Left ventricle myocardium inferior (tissue), 1 donor: Measurements from ENCODE around the gene PARP2. TPM values are rescaled to one million over a fixed set of nuclear protein-coding genes. Genes with fewer than 3 reads are reported as not detected.

Experiments used
- DNase-seq: peaks from one replicate; pipeline ENCODE4 v3.0.0-alpha.2; 2020
- H3K27ac ChIP-seq: fragments of 200-600 bp; replicated peaks from 2 replicates; pipeline ENCODE4 v1.8.0; 2021
- H3K27me3 ChIP-seq: fragments of 200-600 bp; 2 replicates; pipeline ENCODE4 v1.8.0; 2021; ENCODE audit warnings: low read depth
- H3K36me3 ChIP-seq: fragments of 200-600 bp; 2 replicates; pipeline ENCODE4 v1.8.0; 2021
- H3K4me1 ChIP-seq: fragments of 200-600 bp; 2 replicates; pipeline ENCODE4 v1.8.0; 2021
- H3K4me3 ChIP-seq: fragments of 200-600 bp; 2 replicates; pipeline ENCODE4 v1.8.0; 2021; ENCODE audit warnings: mild to moderate bottlenecking, moderate library complexity
- H3K9me3 ChIP-seq: fragments of 200-600 bp; replicated peaks from 2 replicates; pipeline ENCODE4 v1.8.0; 2021
- CTCF ChIP-seq: fragments of 200-600 bp; IDR thresholded peaks from 2 replicates; pipeline ENCODE4 v1.8.0; 2021; ENCODE audit warnings: antibody characterized with exemption, mild to moderate bottlenecking, borderline replicate concordance
- intact Hi-C: fragments of 100-400 bp; cut with micrococcal nuclease; formaldehyde crosslinking; loops from one replicate; pipeline ENCODE4 v1.11.0; 2022
- total RNA-seq: library from RNA; stranded (reverse); fragmentation: NEBNext Ultra II Directional; extraction: Animal tissue kit (Norgen Biotek cat#: 25700); gene quantifications from one replicate; pipeline ENCODE4 v1.2.1, GENCODE V29; 2021
- donor health status: DM: no; HTN: yes; CAD: no; lungs with severe emphysema.

PARP2 gene
- total RNA-seq, 1 donor from 2014 or later, result 15.6 TPM

DNA sequence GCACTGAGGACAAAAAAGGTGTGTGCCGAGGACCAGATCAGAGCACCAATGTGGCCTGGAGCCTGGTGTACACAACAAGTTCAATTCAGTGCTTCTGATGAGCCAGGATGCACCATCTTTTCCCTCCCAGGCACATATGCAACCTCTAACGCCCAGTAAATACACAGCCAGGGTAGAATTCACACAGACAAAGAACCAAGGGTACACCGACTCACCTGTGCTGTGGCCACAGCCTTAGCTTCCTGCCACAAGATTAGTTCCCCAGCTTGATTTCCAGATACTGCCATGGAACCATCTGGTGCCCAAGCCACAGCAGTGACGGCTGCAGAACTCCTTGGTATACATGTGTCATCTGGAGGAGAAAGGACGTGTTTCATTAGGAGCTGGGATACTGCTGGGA is 29.4 kb downstream of the PARP2 start:
- peaks cover 98% of the 10 kb centered on the region for H3K36me3 ChIP-seq
- H3K4me3 ChIP-seq, result no peak overlapping the region
- no peaks in the 10 kb centered on the region for H3K4me1 ChIP-seq
- DNase-seq, result no peak
- no peaks in the 10 kb centered on the region for H3K9me3 ChIP-seq
- no peaks in the 10 kb centered on the region for H3K27me3 ChIP-seq
- H3K27ac ChIP-seq, result no peak overlapping the region
- TF ChIP-seq CTCF, result no peak
- intact Hi-C loops, result no loop called here

GRCh38 chr14:20375471-20375870 is 32.0 kb downstream of the PARP2 start:
- H3K27me3 ChIP-seq, result no peaks in the 10 kb centered on the region
- no peaks in the 10 kb centered on the region for H3K9me3 ChIP-seq
- no peak overlapping the region for H3K4me3 ChIP-seq
- peaks cover 98% of the 10 kb centered on the region for H3K36me3 ChIP-seq
- no peak for DNase-seq
- intact Hi-C loops, result no loop called here
- TF ChIP-seq CTCF, result no peak
- H3K4me1 ChIP-seq, result no peaks in the 10 kb centered on the region
- no peak overlapping the region for H3K27ac ChIP-seq

DNA sequence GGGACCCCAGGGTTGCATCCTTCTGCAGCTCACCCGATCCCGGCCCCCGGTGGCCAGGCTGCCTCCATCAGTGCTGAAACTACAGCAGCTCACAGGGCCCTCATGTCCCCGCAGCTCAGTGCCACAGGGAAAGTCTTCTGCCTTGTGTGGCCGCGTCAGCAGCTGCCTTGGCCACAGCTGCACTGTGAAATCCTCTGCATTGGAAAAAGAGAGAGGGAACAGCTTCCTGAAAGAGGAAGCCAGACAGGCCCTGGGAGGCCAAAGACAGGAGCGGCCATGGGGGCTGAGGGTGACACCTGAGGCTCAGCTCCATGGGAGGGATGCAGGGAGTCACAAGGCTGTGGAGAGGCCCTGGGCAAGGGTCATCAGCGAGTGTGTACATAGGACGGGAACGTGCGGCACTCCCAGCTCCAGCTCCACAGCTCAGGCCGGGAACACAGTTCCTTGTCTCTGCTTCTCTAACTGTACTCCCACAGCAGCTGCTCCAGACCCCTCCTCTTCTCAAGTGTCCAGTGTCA is 32.7 kb downstream of the PARP2 start:
- H3K27me3 ChIP-seq, result no peaks in the 10 kb centered on the region
- peaks cover 98% of the 10 kb centered on the region for H3K36me3 ChIP-seq
- no peaks in the 10 kb centered on the region for H3K9me3 ChIP-seq
- H3K4me3 ChIP-seq, result no peak overlapping the region
- TF ChIP-seq CTCF, result no peak
- no peak overlapping the region for H3K27ac ChIP-seq
- intact Hi-C loops, result no loop called here
- H3K4me1 ChIP-seq, result no peaks in the 10 kb centered on the region
- no peak for DNase-seq

GRCh38 chr14:20377171-20377570 is 33.7 kb downstream of the PARP2 start:
- no peak for TF ChIP-seq CTCF
- Histone ChIP-seq H3K36me3 (peaks cover 99% of the 10 kb centered on the region), H3K4me1 (no peaks in the 10 kb centered on the region), H3K9me3 (no peaks in the 10 kb centered on the region), H3K27me3 (no peaks in the 10 kb centered on the region), H3K4me3 (no peak overlapping the region), H3K27ac (no peak overlapping the region)
- intact Hi-C loops, result no loop called here
- no peak for DNase-seq

DNA sequence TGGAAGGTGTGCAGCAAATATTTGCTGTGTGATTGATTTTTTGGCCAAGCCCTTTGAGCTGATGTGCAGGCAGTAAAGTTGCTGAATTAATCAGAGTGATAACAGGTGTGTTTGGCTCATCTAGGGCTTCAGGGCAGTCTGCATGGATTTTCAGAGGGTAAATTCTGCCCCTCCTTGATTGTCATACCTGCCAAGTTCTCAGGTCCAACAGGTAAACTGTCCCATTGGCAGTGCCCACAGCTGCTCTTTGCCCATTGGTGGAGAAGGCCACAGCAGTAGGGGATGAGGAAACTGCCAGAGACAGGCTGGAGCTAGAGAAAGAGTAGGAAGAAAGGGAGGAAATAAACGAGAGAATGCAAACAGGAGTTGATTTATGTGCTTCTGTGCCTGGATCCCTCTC is 36.3 kb downstream of the PARP2 start:
- TF ChIP-seq CTCF, result no peak
- no peak for DNase-seq
- H3K9me3 ChIP-seq, result no peaks in the 10 kb centered on the region
- no peaks in the 10 kb centered on the region for H3K4me1 ChIP-seq
- no peak overlapping the region for H3K27ac ChIP-seq
- peaks cover 100% of the 10 kb centered on the region for H3K36me3 ChIP-seq
- H3K27me3 ChIP-seq, result no peaks in the 10 kb centered on the region
- intact Hi-C loops, result no loop called here
- no peak overlapping the region for H3K4me3 ChIP-seq

GRCh38 chr14:20380681-20381080 is 37.2 kb downstream of the PARP2 start:
- TF ChIP-seq CTCF, result no peak

More at GRCh38 chr14:20380681-20381080, 37.2 kb downstream of the PARP2 start:
- H3K4me1 ChIP-seq, result no peaks in the 10 kb centered on the region
- H3K36me3 ChIP-seq, result peaks cover 99% of the 10 kb centered on the region
- H3K27me3 ChIP-seq, result no peaks in the 10 kb centered on the region
- H3K27ac ChIP-seq, result no peak overlapping the region
- no peak overlapping the region for H3K4me3 ChIP-seq
- no peaks in the 10 kb centered on the region for H3K9me3 ChIP-seq
- intact Hi-C loops, result no loop called here
- no peak for DNase-seq
